Breast epithelium (tissue), 4 donors: Measurements from ENCODE around the gene LSM12. TPM values are rescaled to one million over a fixed set of nuclear protein-coding genes. Genes with fewer than 3 reads are reported as not detected.

Experiments
- DNase-seq, 2 donors: peaks; one replicate each; pipeline ENCODE4 v3.0.0-alpha.2; 2019; ENCODE audit warnings: low spot score in 2 of 2
- H3K27ac ChIP-seq, 2 donors: fragments of 200-600 bp; sonication (generic) in 1 of 2; one replicate each; pipeline ENCODE4 v1.5.1; 2016 to 2019; ENCODE audit warnings: mild to moderate bottlenecking in 1 of 2
- H3K27me3 ChIP-seq, 2 donors: fragments of 200-600 bp; sonication (generic) in 1 of 2; one replicate each; pipeline versions ENCODE4 v1.5.1 to v1.6.0; 2017 to 2019; ENCODE audit warnings: control low read depth in 1 of 2, mild to moderate bottlenecking in 1 of 2
- H3K36me3 ChIP-seq: fragments of 200-600 bp; one replicate; pipeline ENCODE4 v1.5.1; 2019
- H3K4me1 ChIP-seq, 2 donors: fragments of 200-600 bp; sonication (generic); one replicate each; pipeline ENCODE4 v1.5.1; 2016 to 2019; ENCODE audit warnings: control low read depth in 1 of 2
- H3K4me3 ChIP-seq, 3 donors: fragments of 200-600 bp; sonication (generic); 1 replicate in 2 of 3; 2 replicates in 1 of 3; pipeline ENCODE4 v1.5.1; 2016 to 2019; ENCODE audit warnings: mild to moderate bottlenecking in 3 of 3, moderate library complexity in 2 of 3
- H3K9me3 ChIP-seq, 2 donors: fragments of 200-600 bp; sonication (generic) in 1 of 2; one replicate each; pipeline ENCODE4 v1.5.1; 2016 to 2019; ENCODE audit warnings: control low read depth in 1 of 2
- POLR2A ChIP-seq: fragments of 450-650 bp; IDR thresholded peaks from one replicate; pipeline ENCODE4 v1.6.1; 2016; ENCODE audit warnings: antibody characterized with exemption, mild to moderate bottlenecking, moderate library complexity
- POLR2AphosphoS5 ChIP-seq, 3 donors: sonication (generic); formaldehyde crosslinking; IDR thresholded peaks; one replicate each; pipeline ENCODE4 v1.6.1; 2017; ENCODE audit warnings: antibody characterized with exemption in 3 of 3
- intact Hi-C: fragments of 100-400 bp; cut with DNase I; formaldehyde crosslinking; loops from one replicate; pipeline ENCODE4 v1.15.1; 2023; ENCODE audit warnings: low total_unique reads
- total RNA-seq, 3 donors: library from RNA; depleted of rRNA; stranded (reverse); fragments of >200 nt; gene quantifications; one replicate each; pipeline ENCODE4 v1.1.0, GENCODE V29; 2016
- TF ChIP-seq, protein P1 (sequence below), 3 donors: fragments of 450-650 bp; IDR thresholded peaks; one replicate each; pipeline ENCODE4 v1.5.1; 2016 to 2017; ENCODE audit warnings: antibody characterized with exemption in 3 of 3, mild to moderate bottlenecking in 3 of 3, moderate library complexity in 3 of 3

LSM12 gene
- total RNA-seq, 3 donors from 2014 or later, result 36.8 to 45.4 (median 43.6) TPM

DNA sequence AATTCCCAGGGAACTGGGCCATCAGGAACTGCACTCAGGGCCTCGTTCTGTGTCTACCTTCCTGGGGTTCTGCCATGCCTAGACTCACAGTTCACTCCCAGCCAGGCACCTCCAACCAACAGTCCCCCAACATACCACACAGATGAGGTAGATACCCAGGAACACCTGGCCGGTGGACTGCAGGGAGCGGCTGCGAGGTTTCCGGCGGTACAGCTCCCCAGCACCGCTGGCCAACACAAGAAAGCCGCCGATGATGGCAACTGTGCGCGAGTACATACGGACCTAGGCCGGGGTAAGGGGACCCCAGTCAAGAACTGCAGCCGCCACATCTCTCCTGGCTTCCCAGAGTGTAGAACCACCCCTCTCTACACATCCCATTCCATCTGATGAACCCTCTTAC lies 53.6 kb downstream of the LSM12 start:
- H3K4me3 ChIP-seq, result no peak overlapping the region
- H3K27me3 ChIP-seq, result no peaks in the 10 kb centered on the region
- no peaks in the 10 kb centered on the region for H3K36me3 ChIP-seq
- intact Hi-C loops, result no loop called here
- TF ChIP-seq POLR2AphosphoS5 (IDR thresholded peaks at IDR 0.05) (no peak), POLR2A (no peak)
- TF ChIP-seq, protein P1, sequence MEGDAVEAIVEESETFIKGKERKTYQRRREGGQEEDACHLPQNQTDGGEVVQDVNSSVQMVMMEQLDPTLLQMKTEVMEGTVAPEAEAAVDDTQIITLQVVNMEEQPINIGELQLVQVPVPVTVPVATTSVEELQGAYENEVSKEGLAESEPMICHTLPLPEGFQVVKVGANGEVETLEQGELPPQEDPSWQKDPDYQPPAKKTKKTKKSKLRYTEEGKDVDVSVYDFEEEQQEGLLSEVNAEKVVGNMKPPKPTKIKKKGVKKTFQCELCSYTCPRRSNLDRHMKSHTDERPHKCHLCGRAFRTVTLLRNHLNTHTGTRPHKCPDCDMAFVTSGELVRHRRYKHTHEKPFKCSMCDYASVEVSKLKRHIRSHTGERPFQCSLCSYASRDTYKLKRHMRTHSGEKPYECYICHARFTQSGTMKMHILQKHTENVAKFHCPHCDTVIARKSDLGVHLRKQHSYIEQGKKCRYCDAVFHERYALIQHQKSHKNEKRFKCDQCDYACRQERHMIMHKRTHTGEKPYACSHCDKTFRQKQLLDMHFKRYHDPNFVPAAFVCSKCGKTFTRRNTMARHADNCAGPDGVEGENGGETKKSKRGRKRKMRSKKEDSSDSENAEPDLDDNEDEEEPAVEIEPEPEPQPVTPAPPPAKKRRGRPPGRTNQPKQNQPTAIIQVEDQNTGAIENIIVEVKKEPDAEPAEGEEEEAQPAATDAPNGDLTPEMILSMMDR (IDR thresholded peaks at IDR 0.05), result no peak
- no peaks in the 10 kb centered on the region for H3K9me3 ChIP-seq
- DNase-seq, result no peak
- no peak overlapping the region for H3K27ac ChIP-seq
- peaks cover 0 to 9% of the 10 kb centered on the region in 2 donors for H3K4me1 ChIP-seq

DNA sequence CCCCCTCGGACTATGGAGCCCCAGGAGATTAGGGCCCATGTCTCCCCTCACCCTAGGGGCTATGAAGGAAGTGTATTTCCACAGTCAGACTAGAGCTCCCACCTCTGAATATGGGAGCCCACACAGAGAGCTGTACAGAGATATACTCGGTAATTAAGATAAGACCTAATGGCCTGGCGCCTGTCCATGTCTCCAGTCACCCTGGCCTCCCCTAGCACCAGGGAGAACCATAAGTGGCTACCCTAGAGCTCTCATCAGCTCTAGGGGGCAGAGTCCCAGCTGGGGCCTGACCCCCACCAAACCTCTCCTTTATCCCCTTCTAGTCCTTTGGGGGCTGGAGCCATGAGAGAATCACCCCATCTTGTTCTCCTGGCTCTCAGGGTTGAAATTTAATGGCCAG lies 54.1 kb downstream of the LSM12 start:
- H3K27me3 ChIP-seq, result no peaks in the 10 kb centered on the region
- H3K9me3 ChIP-seq, result no peaks in the 10 kb centered on the region
- no peak overlapping the region for H3K27ac ChIP-seq
- intact Hi-C loops, result no loop called here
- H3K36me3 ChIP-seq, result no peaks in the 10 kb centered on the region
- H3K4me3 ChIP-seq, result no peak overlapping the region
- H3K4me1 ChIP-seq, result peaks cover 0 to 14% of the 10 kb centered on the region in 2 donors
- no peak for DNase-seq
- TF ChIP-seq, protein P1 (IDR thresholded peaks at IDR 0.05), result no peak
- TF ChIP-seq POLR2AphosphoS5 (IDR thresholded peaks at IDR 0.05) (no peak), POLR2A (no peak)

DNA sequence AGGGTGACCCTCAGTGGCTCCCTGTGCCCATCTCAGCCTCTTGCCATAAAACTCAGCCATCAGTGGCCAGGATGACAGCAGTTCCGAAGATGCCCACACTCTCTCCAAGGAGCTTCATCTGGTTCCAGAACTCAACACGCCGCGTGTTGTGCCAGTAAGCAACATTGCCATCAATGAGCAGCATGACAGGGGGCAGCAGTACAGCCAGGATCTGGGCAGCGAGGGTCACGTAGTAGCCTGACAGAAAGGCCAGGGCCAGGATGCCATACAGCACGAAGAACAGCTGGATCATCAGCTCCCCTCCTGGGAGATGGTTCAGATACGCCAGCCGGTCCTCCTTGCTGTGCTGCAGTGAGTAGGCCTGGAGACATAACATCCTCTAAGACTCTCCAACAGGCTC lies 54.6 kb downstream of the LSM12 start:
- intact Hi-C loops, result no loop called here
- Histone ChIP-seq H3K4me1 (peaks cover 0 to 15% of the 10 kb centered on the region in 2 donors), H3K9me3 (no peaks in the 10 kb centered on the region), H3K36me3 (no peaks in the 10 kb centered on the region), H3K27ac (no peak overlapping the region), H3K27me3 (no peaks in the 10 kb centered on the region), H3K4me3 (no peak overlapping the region)
- DNase-seq, result no peak
- TF ChIP-seq, protein P1 (IDR thresholded peaks at IDR 0.05), result no peak
- TF ChIP-seq POLR2AphosphoS5 (IDR thresholded peaks at IDR 0.05), result no peak
- no peak for TF ChIP-seq POLR2A

DNA sequence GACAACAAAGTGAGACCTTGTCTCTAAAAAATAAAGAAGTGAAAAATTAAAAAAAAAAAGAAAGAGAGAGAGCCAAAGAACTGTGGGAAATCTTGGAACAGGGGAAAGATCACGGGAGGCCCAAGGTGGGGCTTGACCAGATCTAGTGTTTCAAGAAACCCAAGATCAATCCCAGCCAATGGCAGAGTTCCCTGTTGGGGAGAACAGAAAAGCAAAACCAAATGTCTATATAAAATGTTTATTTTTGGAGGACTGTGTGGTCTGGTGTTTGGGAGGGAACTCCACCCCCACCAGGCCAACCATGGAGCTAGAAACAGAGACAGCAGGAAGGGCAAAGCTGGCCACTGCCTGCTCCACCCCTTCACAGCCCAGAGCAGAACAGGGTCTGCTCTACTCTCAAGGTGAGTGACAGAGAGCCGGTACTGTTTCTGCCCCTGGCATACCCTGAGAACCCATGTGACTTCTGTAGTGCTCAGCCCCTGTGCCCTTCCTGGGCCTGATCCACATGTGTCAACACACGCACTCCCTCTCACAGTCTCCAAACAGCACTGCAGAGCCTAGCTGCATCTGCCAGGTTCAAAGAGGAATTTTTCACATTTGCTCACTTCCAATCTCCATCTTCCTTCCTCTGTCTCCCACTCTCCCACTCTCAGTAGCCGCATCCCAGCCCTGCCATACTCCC lies 55.4 kb downstream of the LSM12 start:
- Histone ChIP-seq H3K27ac (peak overlapping the region in 1 of 2 donors; percentile 35), H3K27me3 (no peaks in the 10 kb centered on the region), H3K4me1 (peaks cover 0 to 15% of the 10 kb centered on the region in 2 donors), H3K4me3 (no peak overlapping the region), H3K9me3 (no peaks in the 10 kb centered on the region), H3K36me3 (no peaks in the 10 kb centered on the region)
- DNase-seq, result no peak
- TF ChIP-seq POLR2A, result no peak
- TF ChIP-seq, protein P1 (IDR thresholded peaks at IDR 0.05), result no peak
- TF ChIP-seq POLR2AphosphoS5 (IDR thresholded peaks at IDR 0.05), result no peak
- intact Hi-C loops, result no loop called here

DNA sequence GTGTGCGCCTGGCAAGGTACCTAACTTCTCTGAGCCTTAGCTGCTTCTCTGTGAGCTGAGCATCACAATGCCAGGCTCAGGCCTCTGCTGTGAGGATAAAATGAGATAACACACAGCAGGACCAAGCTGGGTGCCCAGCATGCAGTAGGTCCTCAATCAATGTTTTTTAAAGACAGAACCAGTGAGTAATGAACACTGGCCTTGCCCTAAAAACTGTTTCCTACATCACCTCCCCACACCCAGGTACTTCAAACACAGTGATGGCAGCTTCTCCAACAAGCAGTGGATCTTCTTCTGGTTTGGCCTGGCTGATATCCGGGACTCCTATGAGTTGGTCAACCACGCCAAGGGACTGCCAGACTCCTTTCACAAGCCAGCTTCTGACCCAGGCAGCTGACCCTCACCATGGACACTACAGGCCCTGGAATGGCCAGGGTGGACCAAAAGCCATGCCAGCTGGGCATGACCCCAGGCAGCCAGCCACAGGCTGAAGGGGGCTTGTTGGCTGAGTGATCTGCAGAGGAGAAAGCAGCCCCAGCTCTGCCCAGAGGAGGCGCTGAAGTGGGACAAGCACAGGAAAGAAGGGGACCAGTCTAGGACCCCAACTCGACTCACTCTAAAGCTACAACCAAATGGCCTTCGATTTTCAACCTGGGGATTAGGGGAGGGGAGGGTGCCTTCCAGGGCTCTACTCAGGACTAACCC lies 58.1 kb downstream of the LSM12 start:
- H3K4me3 ChIP-seq, result peak overlapping the region in 2 of 3 donors; percentile 67 to 86
- intact Hi-C loops, result no loop called here
- H3K4me1 ChIP-seq, result peaks cover 0 to 8% of the 10 kb centered on the region in 2 donors

More for the DNA sequence above, 58.1 kb downstream of the LSM12 start:
- Histone ChIP-seq H3K27ac (peak overlapping the region in 1 of 2 donors; percentile 1), H3K9me3 (no peaks in the 10 kb centered on the region), H3K27me3 (peaks cover 0 to 15% of the 10 kb centered on the region in 2 donors), H3K36me3 (no peaks in the 10 kb centered on the region)
- no peak for DNase-seq
- TF ChIP-seq POLR2A (no peak), POLR2AphosphoS5 (IDR thresholded peaks at IDR 0.05) (no peak)
- TF ChIP-seq, protein P1 (IDR thresholded peaks at IDR 0.05), result no peak
